Keratinocyte (primary cell): ENCODE data around the gene ABCA8.

Source experiments
- EZH2 ChIP-seq: IDR thresholded peaks from one replicate; pipeline ENCODE4 v1.6.1; 2012; ENCODE audit warnings: inconsistent platforms, mild to moderate bottlenecking, low read length, moderate library complexity
- TF ChIP-seq, protein P1 (sequence below), 3 experiments: IDR thresholded peaks in 1 of 3; conservative IDR thresholded peaks in 1 of 3; optimal IDR thresholded peaks in 1 of 3; 2 replicates in 2 of 3; 3 replicates in 1 of 3; pipeline versions ENCODE3 to v1.5.1; 2011; ENCODE audit warnings: low read length in 3 of 3, mild to moderate bottlenecking in 3 of 3, moderate library complexity in 2 of 3, control low read depth in 1 of 3, inconsistent platforms in 1 of 3; ENCODE audit not compliant: insufficient read depth in 2 of 3; ENCODE audit errors: extremely low read depth in 1 of 3

GRCh38 chr17:68867759-68868516 lies 87.3 kb downstream of the ABCA8 start:
- TF ChIP-seq, protein P1, sequence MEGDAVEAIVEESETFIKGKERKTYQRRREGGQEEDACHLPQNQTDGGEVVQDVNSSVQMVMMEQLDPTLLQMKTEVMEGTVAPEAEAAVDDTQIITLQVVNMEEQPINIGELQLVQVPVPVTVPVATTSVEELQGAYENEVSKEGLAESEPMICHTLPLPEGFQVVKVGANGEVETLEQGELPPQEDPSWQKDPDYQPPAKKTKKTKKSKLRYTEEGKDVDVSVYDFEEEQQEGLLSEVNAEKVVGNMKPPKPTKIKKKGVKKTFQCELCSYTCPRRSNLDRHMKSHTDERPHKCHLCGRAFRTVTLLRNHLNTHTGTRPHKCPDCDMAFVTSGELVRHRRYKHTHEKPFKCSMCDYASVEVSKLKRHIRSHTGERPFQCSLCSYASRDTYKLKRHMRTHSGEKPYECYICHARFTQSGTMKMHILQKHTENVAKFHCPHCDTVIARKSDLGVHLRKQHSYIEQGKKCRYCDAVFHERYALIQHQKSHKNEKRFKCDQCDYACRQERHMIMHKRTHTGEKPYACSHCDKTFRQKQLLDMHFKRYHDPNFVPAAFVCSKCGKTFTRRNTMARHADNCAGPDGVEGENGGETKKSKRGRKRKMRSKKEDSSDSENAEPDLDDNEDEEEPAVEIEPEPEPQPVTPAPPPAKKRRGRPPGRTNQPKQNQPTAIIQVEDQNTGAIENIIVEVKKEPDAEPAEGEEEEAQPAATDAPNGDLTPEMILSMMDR (optimal IDR thresholded peaks at IDR 0.05 in 1 of 3, IDR thresholded peaks at IDR 0.05 in 1 of 3, conservative IDR thresholded peaks at IDR 0.05 in 1 of 3; ENCODE audit: extremely low read depth in 1 of 3, insufficient read depth in 2 of 3, low read length in 3 of 3): no peak
- TF ChIP-seq EZH2: no peak
